Retinal pigment epithelial cell (primary cell): ENCODE data around the gene IL27RA.

Source experiments
- DNase-seq: peaks from one replicate; pipeline ENCODE4 v3.0.0-alpha.2; 2010; ENCODE audit warnings: low read depth
- H3K4me3 ChIP-seq: 2 replicates; pipeline ENCODE4 v1.5.1; 2011; ENCODE audit warnings: mild to moderate bottlenecking, low read length, control low read depth, moderate library complexity
- TF ChIP-seq, protein P1 (sequence below): conservative IDR thresholded peaks from 2 replicates; pipeline ENCODE4 v1.5.1; 2011; ENCODE audit warnings: low read depth, low read length, control low read depth, inconsistent platforms

IL27RA gene

DNA sequence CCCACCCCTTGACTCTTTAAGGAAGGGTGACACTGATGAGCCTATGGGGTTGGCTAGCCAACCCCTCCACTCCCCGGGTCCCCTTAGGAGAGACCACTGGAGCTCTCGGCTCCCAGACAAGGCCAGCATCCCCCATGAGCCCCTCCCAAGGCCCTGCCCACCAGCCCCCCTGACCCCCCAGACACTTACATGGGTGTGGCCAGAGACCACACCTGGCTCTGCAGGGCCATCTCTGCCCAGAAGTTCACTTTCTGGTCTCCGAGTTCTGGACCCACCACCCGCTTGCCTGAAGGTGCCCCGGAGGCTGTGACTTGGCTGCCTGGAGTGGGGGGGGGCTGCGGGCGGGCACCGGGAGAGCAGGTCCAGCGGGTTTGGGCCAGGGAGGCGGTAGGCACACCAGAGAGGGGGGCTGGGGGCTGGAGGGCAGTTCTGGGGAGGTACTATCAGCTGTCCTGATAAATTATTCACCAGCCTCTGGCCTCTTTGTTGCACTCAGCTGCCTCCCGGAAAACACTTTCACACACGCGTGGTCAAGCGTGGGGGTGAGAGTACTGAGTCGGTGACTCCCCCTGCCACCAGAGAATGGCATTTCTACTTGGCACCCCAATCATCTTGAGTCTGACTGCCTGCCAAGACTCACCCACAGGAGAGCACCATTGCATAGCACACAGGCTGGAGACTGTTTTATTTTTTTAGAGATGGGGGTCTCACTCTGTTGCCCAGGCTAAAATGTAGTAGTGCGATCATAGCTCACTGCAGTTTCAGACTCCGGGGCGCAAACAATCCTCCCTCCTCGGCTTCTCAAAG is 30.4 kb downstream of the IL27RA start, which contains the start of gene PALM3:
TSS of gene PALM3 (minus strand) at position 326 of the 807 bp plus-strand sequence. CDS start at position 230, 96 bp downstream.
- DNase-seq, result no peak
- H3K4me3 ChIP-seq, result no peak within 1 kb of the TSS
- TF ChIP-seq, protein P1, sequence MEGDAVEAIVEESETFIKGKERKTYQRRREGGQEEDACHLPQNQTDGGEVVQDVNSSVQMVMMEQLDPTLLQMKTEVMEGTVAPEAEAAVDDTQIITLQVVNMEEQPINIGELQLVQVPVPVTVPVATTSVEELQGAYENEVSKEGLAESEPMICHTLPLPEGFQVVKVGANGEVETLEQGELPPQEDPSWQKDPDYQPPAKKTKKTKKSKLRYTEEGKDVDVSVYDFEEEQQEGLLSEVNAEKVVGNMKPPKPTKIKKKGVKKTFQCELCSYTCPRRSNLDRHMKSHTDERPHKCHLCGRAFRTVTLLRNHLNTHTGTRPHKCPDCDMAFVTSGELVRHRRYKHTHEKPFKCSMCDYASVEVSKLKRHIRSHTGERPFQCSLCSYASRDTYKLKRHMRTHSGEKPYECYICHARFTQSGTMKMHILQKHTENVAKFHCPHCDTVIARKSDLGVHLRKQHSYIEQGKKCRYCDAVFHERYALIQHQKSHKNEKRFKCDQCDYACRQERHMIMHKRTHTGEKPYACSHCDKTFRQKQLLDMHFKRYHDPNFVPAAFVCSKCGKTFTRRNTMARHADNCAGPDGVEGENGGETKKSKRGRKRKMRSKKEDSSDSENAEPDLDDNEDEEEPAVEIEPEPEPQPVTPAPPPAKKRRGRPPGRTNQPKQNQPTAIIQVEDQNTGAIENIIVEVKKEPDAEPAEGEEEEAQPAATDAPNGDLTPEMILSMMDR, result no peak

DNA sequence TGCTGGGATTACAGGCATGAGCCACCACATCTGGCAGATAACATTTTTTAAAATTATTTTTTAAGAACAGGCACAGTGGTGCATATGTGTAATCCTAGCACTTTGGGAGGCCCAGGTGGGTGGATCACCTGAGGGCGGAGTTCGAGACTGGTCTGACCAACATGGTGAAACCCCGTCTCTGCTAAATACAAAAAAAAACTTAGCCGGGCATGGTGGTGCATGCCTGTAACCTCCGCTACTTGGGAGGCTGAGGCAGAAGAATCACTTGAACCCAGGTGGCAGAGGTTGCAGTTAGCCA is 30.9 kb downstream of the IL27RA start:
- TF ChIP-seq, protein P1, result no peak
- H3K4me3 ChIP-seq, result no peak overlapping the region
- no peak for DNase-seq

DNA sequence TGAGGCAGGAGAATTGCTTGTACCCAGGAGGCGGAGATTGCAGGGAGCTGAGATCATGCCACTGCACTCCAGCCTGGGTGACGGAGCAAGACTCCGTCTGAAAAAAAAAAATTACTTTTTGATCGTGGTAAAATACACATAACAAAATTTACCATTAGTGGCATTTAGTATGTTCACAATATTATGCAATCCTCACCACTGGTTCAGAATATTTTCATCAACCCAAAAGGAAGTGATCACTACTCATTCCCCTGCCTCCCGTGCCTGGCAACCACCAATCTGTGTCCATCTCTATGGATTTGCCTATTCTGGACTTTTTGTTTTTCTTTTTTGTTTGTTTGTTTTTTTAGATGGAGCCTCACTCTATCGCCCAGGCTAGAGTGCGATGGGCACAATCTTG is 31.5 kb downstream of the IL27RA start:
- TF ChIP-seq, protein P1, result no peak
- DNase-seq, result no peak
- no peak overlapping the region for H3K4me3 ChIP-seq

DNA sequence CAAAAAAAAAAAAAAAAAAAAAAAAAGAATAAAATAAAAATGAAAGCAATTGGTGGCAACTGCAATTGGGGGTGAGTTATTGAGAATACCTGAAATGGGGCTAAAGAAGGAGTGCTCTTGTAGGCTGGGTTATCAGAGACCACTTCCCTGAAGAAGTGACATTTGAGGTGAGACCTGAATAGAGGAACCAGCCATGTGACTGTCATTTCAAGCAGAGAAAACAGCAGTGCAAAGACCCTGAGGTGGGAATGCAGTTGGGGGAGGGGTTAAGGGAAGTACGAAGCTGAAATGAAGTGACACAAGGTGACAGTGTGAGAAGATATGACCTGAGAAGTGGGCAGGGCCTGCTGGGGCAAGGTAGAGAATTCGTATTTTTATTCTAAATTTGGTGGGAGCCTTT is 34.6 kb downstream of the IL27RA start:
- no peak overlapping the region for H3K4me3 ChIP-seq
- no peak for DNase-seq
- TF ChIP-seq, protein P1, result no peak

DNA sequence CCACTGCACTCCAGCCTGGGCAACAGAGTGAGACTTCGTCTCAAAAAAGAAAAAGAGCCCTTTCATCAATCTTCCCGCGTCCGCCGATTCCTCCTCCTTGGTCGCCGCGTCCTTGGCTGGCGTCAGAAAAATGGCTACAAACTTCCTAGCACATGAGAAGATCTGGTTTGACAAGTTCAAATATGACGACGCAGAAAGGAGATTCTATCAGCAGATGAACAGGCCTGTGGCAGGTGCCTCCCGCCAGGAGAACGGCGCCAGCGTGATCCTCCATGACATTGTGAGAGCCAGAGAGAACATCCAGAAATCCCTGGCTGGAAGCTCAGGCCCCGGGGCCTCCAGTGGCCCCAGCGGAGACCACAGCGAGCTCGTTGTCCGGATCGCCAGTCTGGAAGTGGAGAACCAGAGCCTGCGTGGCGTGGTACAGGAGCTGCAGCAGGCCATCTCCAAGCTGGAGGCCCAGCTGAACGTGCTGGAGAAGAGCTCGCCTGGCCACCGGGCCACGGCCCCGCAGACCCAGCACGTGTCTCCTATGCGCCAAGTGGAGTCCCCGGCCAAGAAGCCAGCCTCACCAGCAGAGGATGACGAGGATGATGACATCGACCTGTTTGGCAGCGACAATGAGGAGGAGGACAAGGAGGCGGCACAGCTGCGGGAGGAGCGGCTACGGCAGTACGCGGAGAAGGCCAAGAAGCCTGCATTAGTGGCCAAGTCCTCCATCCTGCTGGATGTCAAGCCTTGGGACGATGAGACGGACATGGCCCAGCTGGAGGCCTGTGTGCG is 38.9 kb downstream of the IL27RA start:
- DNase-seq, result no peak
- no peak overlapping the region for H3K4me3 ChIP-seq
- TF ChIP-seq, protein P1, result no peak

DNA sequence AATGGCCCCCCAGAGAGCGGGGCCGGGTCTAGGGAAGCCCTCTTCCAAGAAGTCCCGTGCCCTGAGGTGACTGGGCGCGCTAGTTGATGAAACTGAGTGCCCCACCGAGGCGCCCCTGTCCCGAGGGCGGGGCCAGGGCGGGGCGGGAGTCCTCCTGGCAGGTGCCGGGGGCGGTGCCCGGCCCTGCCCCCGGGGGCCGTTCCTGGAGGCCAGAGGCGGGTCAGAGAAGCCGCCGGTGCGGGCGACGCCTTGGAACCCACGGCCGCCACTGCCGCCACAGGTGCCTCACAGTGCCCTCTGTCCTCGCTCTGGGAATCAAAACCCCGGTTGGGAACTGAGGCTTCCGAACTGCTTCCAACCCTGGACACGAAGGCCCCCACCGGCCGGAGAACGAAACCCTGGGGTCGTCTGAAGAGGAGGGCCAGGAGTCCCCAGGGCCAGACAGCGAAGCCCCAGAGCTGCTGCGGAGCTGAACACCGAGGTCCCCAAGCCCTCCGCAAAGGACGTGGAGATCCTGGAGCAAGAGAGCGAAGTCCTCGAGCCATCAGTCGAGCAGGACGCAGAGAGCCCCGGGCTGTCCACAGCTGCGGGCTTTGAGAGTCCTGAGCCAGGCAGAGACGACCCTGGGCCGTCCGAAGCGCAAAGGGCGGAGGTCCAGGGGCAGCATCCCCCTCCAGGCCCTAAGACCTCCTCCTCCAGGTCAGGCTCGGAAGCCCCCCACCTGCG is 41.1 kb downstream of the IL27RA start, which contains the start of gene MISP3:
TSS of gene MISP3 (plus strand) at position 252 of the 726 bp plus-strand sequence. CDS start 524 bp downstream, outside the sequence.
- peak within 1 kb of the TSS; percentile 70 for H3K4me3 ChIP-seq
- TF ChIP-seq, protein P1, result no peak
- DNase-seq, result no peak
